NT2/D1 (cell line): ENCODE results near the gene CTNNA2.

Source experiments
- SUZ12 ChIP-seq: IDR thresholded peaks from 2 replicates; pipeline ENCODE4 v1.6.1; 2011; ENCODE audit not compliant: insufficient read length, insufficient read depth; ENCODE audit errors: extremely low read depth
- YY1 ChIP-seq: IDR thresholded peaks from 2 replicates; pipeline ENCODE4 v1.6.1; 2011; ENCODE audit not compliant: insufficient read length, insufficient read depth

DNA sequence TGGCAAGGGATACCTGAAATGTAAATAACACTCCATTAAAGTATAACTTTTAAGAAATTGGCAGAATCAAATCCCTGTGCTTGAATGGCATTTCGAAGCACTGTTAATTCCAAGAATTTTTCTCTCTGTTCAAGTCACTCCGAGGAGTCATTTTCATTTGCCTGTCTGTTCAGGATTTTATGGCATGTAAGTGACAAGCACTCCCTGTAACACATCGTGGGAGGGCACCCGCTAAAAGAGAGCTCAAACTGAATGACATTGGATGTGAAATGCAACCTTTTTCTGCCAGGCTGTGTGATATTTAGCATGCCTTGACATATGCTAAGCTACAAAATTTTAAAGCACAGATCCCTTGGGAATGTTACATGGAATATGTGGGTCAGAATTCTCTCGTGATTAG, 452.1 kb downstream of the CTNNA2 start:
- no peak for TF ChIP-seq SUZ12
- TF ChIP-seq YY1, result no peak
